Activated T-cell treated with anti-CD3 and anti-CD28 coated beads, Interleukin-2, amount 50 U/mL, for 48 hours (primary cell): ENCODE data around the gene ZNF32.
"Not testable (repeated sequence)": the region's sequence is repeated elsewhere in the genome, so short reads cannot be mapped to it uniquely, and the experiment has no call there.

Experiments
- DNase-seq, 2 experiments: peaks; one replicate each; pipeline ENCODE4 v3.0.0-alpha.2; 2020

The ZNF32 gene

DNA sequence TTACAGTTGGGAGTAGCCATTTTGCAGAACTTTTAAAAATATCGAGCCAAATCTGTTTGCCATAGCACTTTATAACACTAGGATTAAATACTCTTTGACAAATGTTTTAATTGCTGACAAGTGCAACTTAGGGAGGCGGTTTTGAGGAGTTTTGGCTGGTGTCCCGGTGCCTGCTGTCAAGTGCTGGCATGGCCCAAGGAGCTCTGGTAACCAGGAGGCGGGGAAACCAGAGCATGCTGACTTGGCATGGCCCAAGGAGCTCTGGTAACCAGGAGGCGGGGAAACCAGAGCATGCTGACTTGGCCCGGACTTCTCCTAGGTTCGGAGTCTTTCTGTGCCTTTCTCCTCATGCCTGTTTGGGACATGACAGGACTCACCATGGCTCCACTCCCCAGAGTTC, 30.8 kb upstream of the ZNF32 start:
- DNase-seq: no peak

DNA sequence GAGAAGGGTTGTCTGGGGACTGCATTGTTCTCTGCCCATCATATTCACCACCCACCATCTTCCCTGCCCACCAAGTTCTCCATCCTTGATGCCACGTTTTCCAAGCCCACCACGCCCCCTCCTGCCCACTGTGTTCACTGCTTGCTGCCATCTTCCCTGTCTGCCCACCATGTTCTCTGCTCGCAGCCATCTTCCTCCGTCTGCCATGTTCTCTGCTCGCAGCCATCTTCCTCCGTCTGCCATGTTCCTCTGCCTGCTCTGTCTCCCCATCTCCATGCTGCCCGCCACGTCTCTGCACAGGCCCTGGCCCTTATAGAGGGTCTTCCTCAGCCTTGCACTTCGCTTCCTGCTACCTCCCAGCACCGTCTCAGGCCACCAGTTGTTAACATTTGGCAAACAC, 30.0 kb upstream of the ZNF32 start:
- DNase-seq: no peak

DNA sequence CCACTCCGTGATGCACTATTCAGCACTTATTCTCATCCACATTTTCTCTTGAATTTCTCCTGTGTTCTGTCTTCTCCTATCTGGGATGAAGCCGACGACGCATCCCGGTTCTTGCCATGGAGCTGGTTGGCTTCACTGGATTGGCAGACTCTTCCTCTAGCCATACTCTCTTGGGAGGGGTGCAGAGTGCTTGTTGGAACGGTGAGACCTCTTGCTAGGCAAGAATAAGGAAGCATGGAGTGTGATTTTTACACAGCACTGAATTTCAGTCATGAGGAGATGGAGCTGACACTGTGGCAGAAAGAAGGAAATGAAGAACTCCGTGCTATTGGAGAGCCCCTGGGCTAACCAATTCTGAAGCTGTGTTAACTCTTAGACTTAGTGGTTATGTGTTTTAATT, 28.2 kb upstream of the ZNF32 start:
- no peak for DNase-seq

DNA sequence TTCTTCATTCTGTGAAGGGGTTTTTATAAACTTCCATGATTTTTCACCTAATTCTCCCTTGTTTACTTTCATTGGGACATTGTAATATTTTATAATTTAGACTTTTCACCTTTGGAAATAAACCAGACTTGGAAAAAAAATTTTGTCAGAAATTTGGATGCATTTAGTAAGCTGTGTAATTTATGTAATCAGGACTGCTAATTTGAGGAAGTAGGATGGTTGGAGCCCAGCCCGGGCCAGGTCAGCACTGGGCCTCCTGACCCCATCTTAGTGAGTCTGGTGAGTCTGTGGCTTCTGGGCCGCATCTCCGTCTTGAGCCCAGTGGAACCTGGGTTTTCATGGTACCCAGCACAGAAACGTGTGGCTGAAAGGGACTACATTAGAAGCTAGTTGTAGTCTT, 27.6 kb upstream of the ZNF32 start:
- no peak for DNase-seq

DNA sequence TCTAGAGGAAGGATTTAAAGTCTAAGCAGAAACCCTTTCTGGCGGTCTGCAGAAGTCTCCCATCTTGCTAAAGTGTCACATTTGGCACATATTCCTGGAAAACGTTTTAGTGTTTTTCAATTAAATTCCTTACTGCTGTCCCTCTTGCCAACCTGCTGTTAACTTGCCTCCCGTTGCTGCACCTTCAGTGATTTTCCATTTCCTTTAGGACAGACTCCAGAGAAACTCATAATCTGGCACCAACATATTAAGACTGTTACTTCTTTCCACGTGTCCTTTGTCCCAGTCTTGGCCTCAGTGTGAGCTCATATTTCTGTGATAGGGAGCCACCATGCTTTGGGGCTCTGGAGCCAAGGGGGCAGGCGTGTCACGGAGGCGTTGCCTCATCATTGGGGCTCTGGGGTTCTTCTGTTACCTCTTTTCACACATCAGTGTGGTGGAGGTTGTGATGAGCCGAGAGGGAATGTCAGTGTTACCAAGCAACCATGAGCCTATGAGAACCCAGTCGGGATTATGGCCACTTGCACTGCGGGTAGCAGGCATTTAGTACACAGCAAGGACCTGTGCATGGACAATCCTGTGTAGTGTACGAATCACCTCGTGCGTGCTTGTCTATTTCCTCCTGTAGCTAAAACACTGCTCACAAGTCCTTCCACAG, 26.0 kb upstream of the ZNF32 start:
- no peak for DNase-seq

DNA sequence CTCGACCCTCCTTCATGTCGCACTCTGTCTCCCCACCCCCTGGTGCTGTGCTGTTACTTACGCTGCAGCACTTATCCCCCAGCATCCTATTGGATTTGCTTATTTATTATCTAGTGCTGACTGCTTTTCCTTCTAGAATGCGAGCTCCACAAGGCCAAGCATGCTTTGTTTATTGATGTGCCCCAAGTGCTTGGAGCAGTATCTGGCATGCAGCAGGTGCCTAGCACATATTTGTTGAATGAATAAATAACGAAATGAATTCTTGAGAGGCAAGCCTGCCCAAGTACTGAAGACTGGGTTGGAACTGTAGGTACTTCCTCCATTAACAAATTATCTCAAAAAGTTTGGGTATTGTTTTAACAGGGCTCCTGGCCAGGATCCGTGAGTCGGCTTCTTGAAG, 24.8 kb upstream of the ZNF32 start:
- no peak for DNase-seq

DNA sequence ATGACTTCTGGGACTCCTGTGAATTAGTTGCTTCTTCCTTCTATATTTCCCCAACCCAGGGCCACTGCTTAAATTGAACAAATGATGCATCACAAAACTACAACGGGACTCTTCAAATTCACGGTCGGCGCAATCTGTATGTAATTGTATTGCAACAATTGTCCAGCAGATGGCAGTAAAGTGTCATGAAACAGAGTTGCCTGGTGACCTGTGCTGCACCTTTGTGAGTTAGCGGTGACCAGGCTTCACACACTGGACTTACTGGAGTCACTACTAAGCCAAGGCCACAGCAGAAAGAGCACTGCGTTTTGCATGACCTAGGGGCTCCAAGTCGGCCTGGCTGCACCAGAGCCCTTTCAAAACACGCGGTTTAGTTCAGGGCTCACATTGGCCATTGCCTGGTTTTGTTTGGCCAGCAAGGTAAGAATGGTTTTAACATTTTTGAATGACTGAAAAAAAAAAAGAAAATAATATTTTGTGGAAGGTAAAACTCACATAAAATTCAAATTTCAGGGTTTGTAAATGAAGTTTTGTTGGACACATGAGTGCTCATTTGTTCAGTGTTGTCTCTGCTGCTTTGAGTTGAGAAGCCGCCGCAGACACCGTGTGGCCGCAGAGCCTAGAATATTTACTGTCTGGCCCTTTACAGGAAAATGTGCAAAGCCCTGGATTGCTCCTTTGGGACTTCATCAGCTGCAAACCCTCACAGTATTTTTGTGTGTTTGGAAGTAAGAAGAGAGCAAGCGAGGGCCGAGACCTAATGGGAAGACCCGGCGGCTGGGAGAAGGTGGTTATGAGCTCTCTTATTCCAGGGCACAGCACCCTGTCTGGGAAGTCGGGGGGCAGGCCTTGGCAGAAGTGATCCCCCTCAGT, 23.2 kb upstream of the ZNF32 start:
- DNase-seq: peak; percentile 54 to 57

DNA sequence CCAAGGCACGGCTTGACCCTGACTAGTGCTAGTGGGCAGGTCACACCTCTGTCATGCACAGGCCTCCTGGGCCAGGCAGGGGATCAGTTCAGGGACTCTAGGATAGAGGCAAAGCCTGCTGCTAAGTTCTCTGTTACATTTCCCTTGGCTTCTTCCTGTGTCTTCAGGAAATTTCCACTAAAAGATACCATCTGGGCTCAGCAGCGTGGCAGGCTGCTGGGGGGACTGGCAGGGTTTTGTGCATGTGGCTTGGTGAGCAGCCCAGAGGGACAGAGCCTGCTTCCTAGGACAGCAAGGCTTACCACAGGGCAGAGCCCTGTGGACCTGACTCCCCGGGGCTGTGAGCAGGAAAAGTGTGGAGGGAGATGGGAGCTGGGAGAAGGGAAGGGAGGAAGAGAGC, 20.7 kb upstream of the ZNF32 start:
- no peak for DNase-seq

DNA sequence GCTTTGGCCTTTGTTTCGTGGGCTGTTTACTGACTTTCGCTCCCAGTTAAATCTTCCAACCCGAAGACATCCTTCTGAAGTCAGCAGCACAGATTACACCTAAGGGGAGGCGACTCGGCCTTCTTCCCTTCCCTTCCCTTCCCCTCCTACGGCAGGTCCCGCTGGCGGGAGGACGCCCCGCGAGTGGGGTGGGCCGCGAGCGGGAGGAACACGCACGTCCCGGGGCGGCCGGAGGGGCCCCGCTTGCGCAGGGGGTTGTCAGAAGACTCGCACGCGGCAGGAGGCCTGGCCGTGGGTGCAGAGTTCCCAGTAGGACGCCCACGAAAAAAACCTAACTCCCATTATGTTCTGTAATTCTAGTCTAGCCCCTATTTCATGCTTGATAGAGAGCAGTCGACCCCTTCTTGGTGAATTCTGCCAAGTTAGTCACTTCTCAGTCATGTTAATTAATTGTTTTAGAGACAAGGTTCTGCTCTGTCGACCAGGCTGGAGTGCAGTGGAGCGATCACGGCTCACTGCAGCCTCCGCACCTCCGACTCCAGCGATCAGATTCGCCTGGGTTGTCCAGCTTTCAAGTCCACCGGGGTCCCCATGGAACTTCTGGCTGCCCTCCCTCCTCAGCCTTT, 19.2 kb upstream of the ZNF32 start:
- DNase-seq: no peak

DNA sequence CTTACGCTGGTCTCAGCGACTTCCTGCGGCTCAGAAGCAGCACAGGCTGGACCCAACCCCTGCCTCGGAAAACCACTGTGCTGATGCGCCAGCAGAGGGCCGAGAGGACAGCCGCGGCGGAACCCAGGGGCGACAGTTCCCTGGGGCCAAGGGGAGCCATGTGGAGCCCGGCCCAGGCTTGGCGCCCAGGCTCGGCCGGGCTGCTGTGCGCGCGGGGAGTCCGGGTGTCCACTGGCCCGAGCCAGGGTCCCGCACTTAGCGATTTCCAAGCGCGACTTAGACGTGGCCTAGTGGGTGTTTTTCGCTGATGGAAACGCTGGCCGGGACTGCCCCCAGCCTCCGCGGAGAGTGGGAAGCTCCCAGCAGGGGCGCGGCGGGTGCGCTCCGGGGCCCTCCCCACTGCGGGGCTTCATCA, 18.6 kb upstream of the ZNF32 start:
- no peak for DNase-seq

DNA sequence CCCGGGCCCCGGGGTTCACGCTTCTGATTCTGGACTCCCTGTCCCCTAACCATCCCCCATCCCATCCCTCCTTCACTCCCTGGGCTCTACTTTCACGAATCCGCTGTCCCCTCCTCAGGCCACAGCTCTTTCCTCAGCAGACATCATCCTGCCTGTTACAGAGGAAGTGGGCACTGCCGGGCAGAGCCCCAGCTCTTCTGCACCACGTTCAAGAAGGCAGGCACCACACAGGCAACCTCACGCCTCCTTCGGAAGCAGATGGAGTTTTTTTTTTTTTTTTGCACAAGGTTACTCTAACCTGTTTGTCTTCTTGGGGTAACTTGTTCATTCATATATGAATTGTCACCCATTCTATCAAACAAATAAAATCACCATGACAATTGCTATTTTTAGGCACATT, 17.9 kb upstream of the ZNF32 start:
- no peak for DNase-seq

DNA sequence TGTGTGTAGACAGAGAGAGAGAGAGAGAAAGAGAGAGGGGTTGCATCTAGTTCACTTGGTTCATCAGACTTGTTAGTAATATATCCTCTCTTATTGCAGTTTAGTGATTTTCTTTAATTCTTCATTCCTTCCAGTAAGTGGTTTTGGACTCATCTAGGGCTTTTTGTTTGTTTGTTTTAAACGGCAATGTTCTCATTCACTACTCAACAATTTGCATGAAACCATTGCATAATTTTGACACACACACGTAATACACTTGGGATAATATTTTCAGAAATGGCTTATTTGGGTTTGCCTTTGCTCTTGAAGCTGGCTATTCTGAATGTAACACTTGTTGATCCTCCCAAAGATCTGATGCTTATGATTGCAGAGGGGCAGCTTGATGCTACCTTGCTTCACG, 16.4 kb upstream of the ZNF32 start:
- DNase-seq: no peak

DNA sequence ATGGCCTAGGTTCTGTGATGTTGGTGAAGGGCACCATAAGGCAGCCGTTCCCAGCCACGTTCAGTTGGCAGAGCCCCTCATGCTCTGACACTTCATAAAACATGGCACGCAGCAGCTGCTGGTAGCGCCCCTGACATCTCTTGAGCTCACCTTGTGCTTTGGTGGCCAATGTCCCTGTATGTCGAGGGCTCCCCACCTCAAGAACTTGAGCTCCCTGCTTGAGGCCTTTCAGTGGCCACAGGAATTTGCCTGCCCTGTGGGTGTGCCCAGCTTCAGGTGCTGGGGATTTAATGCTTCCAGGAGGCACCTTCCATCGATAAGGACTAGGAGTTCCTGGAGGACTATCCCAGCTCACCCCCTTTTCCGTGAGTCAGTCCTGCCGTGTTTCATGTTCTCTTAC, 9.5 kb upstream of the ZNF32 start:
- DNase-seq: no peak

DNA sequence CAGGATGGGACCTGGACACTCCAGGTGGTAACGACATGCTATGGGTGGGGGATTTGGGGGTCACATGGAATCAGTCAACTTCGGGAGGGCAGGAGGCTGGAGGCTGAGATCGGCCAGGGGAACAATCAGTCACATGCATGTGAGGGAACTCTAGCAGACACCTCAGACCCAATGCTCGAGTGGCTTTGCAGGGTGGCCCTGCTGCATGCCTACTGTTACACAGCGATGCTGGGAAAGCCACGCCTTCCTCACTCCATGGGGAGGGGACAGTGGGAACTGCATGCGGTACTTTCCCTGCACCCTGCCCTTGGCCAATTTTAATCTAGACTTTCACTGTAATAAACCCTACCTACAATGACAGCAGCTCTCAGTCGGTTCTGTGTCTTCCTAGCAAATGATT, 6.6 kb upstream of the ZNF32 start:
- DNase-seq: no peak

DNA sequence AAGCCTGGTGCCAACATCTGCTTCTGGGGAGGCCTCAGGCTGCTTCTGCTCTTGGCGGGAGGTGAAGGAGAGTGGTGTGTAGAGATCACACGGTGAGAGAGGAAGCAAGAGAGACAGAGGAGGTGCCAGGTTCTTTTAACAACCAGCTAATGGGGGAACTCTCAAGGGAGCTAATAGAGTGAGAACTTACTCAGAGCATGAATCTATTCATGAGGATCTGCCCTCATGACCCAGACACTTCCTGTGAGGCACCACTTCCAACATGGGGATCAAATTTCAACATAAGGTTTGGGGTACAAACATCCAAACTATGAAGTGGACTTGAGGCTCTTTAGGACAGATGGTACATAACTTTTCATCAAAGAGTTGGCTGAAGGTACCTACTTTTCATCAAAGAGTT, 5.1 kb upstream of the ZNF32 start:
- DNase-seq: no peak

DNA sequence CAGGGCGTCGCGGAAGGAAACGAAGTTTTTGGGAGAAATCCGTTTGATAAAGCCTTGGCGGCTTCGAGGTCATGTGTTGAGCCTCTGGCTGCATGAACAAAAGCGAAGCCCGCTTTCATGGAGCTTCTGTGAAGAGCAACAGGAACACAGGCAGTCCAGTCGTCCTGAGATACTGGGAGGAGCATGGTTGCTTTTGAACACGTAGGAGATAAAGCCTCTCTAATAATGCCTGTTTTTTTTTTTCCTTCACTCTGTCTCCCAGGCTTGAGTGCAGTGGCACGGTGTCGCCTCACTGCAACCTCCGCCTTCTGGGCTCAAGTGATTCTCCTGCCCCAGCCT, 473 bp upstream of the ZNF32 start:
- no peak for DNase-seq

DNA sequence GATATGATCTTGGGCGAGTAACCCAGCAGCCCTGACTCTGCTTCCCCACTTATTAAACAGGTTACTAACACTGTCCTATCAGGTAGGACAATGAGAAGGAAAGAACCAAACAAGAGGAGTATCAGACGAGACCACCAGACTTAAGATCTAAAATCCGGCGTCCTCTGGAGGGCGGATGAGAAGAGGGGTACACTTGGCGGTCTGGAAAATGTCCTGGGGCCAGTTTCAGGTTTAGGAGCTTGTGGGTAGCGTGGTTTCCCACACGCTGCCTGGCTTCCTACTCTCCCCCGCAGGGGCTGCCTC, 635 bp downstream of the ZNF32 start:
- DNase-seq: no peak

DNA sequence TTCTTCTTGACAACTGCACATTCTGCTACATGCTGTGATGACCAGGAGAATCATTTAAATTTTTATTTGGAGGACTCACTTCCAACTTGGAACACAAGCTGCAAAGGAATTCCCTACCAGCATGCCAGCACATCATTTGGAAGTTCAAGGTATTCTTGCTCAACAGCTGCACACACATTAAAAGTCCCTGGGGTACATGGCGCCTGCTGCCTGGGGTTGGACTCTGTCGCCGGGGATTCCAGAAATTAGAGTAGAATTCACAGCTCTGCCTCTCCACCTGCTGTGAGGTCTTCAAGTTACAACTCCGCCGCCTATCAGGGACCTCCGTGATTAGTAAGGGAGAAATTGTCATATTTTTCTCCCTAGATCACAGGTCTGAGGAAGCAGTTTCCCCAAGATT, 1.1 kb downstream of the ZNF32 start:
- no peak for DNase-seq

DNA sequence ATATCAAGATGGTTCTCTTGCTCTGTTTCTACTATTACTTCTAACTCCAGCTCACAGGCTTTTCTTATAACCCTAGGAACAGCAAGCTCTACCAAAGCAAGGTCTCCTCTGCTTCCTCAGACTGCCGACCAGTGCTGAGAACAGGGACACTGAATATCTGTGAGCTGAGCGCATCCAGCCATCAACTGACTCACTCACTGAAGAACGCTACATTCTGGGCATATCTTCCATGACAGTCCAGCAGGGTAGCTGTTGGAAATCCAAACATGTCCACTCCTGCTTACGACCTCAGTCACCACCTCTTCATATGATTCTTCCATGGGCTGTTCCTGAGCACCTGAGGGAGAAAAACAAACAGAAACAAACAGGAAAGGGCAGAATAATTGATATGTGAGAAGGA, 2.8 kb downstream of the ZNF32 start:
- no peak for DNase-seq

DNA sequence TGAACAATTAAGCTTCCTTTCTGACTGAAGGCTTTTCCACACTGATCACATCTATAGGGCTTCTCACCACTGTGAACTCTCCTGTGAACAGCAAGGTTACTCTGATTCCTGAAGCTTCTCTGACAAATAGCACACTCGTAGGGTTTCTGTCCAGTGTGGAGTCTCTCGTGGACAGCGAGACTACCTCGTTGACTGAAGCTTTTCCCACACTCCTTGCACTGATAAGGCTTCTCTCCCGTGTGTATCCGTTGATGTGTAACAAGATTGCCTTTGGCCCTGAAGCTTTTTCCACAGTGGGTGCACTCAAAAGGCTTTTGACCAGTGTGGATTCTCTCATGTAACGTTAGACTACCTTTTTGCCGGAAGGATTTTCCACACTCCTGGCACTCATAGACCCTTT, 4.4 kb downstream of the ZNF32 start:
- no peak for DNase-seq

DNA sequence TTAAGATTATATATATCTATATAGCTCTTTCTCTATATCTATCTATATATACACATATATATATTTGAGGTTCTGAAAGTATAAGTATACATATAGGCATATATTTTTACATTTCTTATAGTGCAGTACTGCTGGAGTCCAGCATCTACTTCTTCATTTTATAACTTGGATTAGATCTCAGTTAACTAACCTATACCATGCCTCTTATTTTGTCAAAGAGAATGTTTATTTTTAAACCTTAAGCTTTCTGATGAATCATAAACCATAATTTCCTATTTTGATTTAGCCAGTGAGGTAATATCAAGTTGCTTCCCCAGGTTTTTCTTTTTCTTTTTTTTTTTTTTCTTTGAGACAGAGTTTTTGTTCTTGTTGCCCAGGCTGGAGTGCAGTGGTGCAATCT, 8.1 kb downstream of the ZNF32 start:
- no peak for DNase-seq

DNA sequence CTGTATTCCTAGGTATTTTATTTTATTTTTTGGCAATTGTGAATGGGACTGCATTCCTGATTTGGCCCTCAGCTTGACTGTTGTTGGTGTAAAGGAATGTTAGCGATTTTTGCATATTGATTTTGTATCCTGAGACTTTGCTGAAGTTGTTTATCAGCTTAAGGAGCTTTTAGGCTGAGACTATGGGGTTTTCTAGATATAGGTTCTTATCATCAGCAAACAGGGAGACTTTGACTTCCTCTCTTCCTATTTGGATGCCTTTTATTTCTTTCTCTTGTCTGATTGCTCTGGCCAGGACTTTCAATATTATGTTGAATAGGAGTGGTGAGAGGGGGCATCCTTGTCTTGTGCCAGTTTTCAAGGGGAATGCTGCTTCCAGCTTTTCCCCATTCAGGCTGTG, 12.9 kb downstream of the ZNF32 start:
- not testable (repeated sequence) for DNase-seq

DNA sequence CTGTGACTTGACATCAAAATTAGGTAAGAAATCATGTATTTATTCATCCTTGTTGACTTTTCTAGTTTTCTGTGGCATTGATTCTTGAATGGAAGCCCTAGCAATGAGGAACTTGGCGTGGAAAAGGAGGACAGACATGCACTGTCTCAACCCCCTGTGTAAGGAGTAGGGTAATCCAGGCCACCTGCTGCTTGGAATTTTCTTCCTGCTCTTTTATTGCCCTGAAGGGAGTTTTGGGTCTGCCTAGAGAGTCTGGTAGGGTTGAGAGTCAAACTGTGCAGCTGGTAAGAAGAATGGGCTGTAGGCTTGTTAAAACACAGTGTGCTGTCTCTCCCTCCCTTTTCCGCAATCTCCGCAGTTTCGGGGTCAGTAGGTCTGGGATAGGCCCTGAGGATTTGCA, 19.7 kb downstream of the ZNF32 start:
- DNase-seq: no peak

DNA sequence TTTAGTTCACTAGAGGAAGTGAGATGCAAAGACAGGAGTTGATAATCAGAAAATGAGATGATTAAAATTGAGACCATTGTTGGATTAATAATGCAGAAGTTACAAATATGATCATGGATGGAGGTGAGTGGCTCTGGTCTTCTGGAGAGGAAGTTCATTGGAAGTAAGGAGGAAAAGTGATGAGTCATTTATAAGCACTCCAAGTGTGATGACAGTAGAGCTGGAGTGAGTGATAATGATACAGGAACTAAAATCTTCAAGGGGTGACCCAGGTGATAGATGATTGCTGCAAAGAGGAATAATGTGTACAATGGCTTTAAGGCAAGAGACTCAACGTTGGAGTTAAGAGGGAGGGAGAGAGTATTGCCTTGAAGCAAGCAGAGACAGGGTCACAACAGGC, 20.7 kb downstream of the ZNF32 start:
- no peak for DNase-seq

DNA sequence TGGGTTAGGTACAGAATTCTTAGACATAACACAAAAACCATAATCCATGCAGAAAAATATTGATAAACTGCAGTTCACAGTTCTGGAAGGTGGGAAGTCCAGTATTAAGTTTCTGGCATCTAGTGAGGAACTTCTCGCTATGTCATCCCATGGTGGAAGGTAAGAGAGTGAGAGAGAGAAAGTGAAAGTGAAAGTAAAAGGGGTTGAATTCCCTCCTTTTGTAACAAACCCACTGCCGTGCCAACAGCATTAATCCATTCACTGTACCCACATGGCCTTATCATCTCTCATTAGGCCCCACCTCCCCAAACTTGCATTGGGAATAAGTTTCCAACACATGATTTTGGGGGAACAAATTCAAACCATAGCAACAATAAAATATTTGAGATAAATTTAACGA, 25.3 kb downstream of the ZNF32 start:
- DNase-seq: no peak
